NCI-H2029 treated with DMSO at 0.1 percent for 48 hours (cell line): ENCODE measurements around the gene DKC1.
A peak's percentile ranks its signal among the peaks of the same experiment; 100 is the strongest.
"Not testable (repeated sequence)": the region's sequence is repeated elsewhere in the genome, so short reads cannot be mapped to it uniquely, and the experiment has no call there.

Source experiments
- DNase-seq: peaks from one replicate; lab custom pipeline; 2025; lab: John Stamatoyannopoulos, UW

The DKC1 gene

GRCh38 chrX:154791939-154792338, 29.3 kb downstream of the DKC1 start:
- DNase-seq, result no peak

- peak; percentile 11 for DNase-seq
Measured at GRCh38 chrX:154793084-154793795, 30.6 kb downstream of the DKC1 start.

GRCh38 chrX:154795016-154795415, 32.4 kb downstream of the DKC1 start:
- DNase-seq, result no peak

- DNase-seq, result no peak
Measured at GRCh38 chrX:154797006-154797405, 34.3 kb downstream of the DKC1 start.

- DNase-seq, result peak; percentile 88
Measured at GRCh38 chrX:154799556-154800348, 37.1 kb downstream of the DKC1 start.

GRCh38 chrX:154800478-154801210, 38.0 kb downstream of the DKC1 start:
- no peak for DNase-seq

- DNase-seq, result no peak
Measured at GRCh38 chrX:154802947-154803346, 40.3 kb downstream of the DKC1 start.

GRCh38 chrX:154804261-154804956, 41.7 kb downstream of the DKC1 start:
- DNase-seq, result no peak

- DNase-seq, result peak; percentile 44
Measured at GRCh38 chrX:154804957-154805695, 42.5 kb downstream of the DKC1 start, which contains the start of gene MPP1. MPP1 (minus strand) TSS chrX:154805485; CDS start chrX:154805373, 112 bp downstream.

GRCh38 chrX:154805696-154806091, 43.0 kb downstream of the DKC1 start:
- no peak for DNase-seq

- no peak for DNase-seq
Measured at GRCh38 chrX:154806837-154807501, 44.3 kb downstream of the DKC1 start.

GRCh38 chrX:154809939-154810665, 47.4 kb downstream of the DKC1 start:
- no peak for DNase-seq

- DNase-seq, result no peak
Measured at GRCh38 chrX:154812341-154813101, 49.9 kb downstream of the DKC1 start.

GRCh38 chrX:154813801-154814200, 51.1 kb downstream of the DKC1 start:
- DNase-seq, result no peak

GRCh38 chrX:154815274-154815818, 52.7 kb downstream of the DKC1 start:
- no peak for DNase-seq

- DNase-seq, result not testable (repeated sequence)
Measured at GRCh38 chrX:154816326-154816898, 53.7 kb downstream of the DKC1 start.

- DNase-seq, result not testable (repeated sequence)
Measured at GRCh38 chrX:154817048-154817618, 54.5 kb downstream of the DKC1 start.
